Measurements from ENCODE around the gene NFAM1. TPM values are rescaled to one million over a fixed set of nuclear protein-coding genes. Genes with fewer than 3 reads are reported as not detected.

NFAM1 gene
- total and polyA plus RNA-seq, 2 experiments from 2014 or later: not detected

GRCh38 chr22:42365942-42366695, 66.1 kb downstream of the NFAM1 start:
- no peaks in the 10 kb centered on the region for H3K9me2 ChIP-seq (ENCODE audit: insufficient read depth)
- H3K9me3 ChIP-seq (ENCODE audit: low read depth): no peaks in the 10 kb centered on the region
- no peak for TF ChIP-seq EZH2 (IDR thresholded peaks at IDR 0.05; ENCODE audit: insufficient read depth, poor library complexity, severe bottlenecking)
- no peak for TF ChIP-seq EZH2phosphoT487 (IDR thresholded peaks at IDR 0.05; ENCODE audit: insufficient read depth, low read depth)
- peaks cover 16% of the 10 kb centered on the region for H3K4me1 ChIP-seq (ENCODE audit: insufficient read depth)
- no peak overlapping the region for H2AFZ ChIP-seq
- no peaks in the 10 kb centered on the region; the same call in 1 of the 2 replicates for H3F3A ChIP-seq (ENCODE audit: insufficient read depth)
- H3K79me2 ChIP-seq (ENCODE audit: insufficient read depth): no peaks in the 10 kb centered on the region
- H3K9ac ChIP-seq: no peak overlapping the region
- no peak for DNase-seq
- in situ Hi-C loops (cut with MboI): no loop called here
- H3K27me3 ChIP-seq (replicated peaks; ENCODE audit: insufficient read depth): peaks cover 45% of the 10 kb centered on the region
- no peaks in the 10 kb centered on the region for H4K20me1 ChIP-seq (ENCODE audit: insufficient read depth)
- no peaks in the 10 kb centered on the region for H3K36me3 ChIP-seq (ENCODE audit: low read depth)
- H3K27ac ChIP-seq: no peak overlapping the region
- WGBS, 2 experiments (ENCODE audit: low coverage in 1 of 2, low lambda C conversion rate in 2 of 2, missing lambda C conversion rate in 2 of 2): 46 to 50% methylated on average over 10 of the region's 10 CpGs
- H3K4me3 ChIP-seq: no peak overlapping the region
- no peak overlapping the region for H3K4me2 ChIP-seq (ENCODE audit: unreplicated experiment)

GRCh38 chr22:42365111-42365865, 66.9 kb downstream of the NFAM1 start:
- Histone ChIP-seq H3K4me1 (ENCODE audit: insufficient read depth) (peaks cover 16% of the 10 kb centered on the region), H4K20me1 (ENCODE audit: insufficient read depth) (no peaks in the 10 kb centered on the region), H2AFZ (no peak overlapping the region; the same call in 1 of the 2 replicates), H3K4me2 (ENCODE audit: unreplicated experiment) (peak overlapping the region; percentile 43), H3K36me3 (ENCODE audit: low read depth) (no peaks in the 10 kb centered on the region), H3K27me3 (replicated peaks; ENCODE audit: insufficient read depth) (peaks cover 45% of the 10 kb centered on the region), H3K27ac (no peak overlapping the region), H3K9me3 (ENCODE audit: low read depth) (no peaks in the 10 kb centered on the region), H3K9ac (no peak overlapping the region), H3K9me2 (ENCODE audit: insufficient read depth) (no peaks in the 10 kb centered on the region), H3K4me3 (no peak overlapping the region), H3K79me2 (ENCODE audit: insufficient read depth) (no peaks in the 10 kb centered on the region), H3F3A (ENCODE audit: insufficient read depth) (no peaks in the 10 kb centered on the region; the same call in 1 of the 2 replicates)
- TF ChIP-seq EZH2 (IDR thresholded peaks at IDR 0.05; ENCODE audit: insufficient read depth, poor library complexity, severe bottlenecking) (no peak), EZH2phosphoT487 (IDR thresholded peaks at IDR 0.05; ENCODE audit: insufficient read depth, low read depth) (no peak)
- DNase-seq: no peak
- in situ Hi-C loops (cut with MboI): no loop called here
- WGBS, 2 experiments (ENCODE audit: low coverage in 1 of 2, low lambda C conversion rate in 2 of 2, missing lambda C conversion rate in 2 of 2): 19 to 23% methylated on average over 14 of the region's 14 CpGs

- Histone ChIP-seq H3K4me3 (no peak overlapping the region), H3K27ac (no peak overlapping the region)
- TF ChIP-seq EZH2phosphoT487 (IDR thresholded peaks at IDR 0.05; ENCODE audit: insufficient read depth, low read depth) (no peak), EZH2 (IDR thresholded peaks at IDR 0.05; ENCODE audit: insufficient read depth, poor library complexity, severe bottlenecking) (no peak)
Measured at GRCh38 chr22:42364604-42365110, 67.5 kb downstream of the NFAM1 start.

GRCh38 chr22:42363892-42364291, 68.3 kb downstream of the NFAM1 start:
- Histone ChIP-seq H3K36me3 (ENCODE audit: low read depth) (no peaks in the 10 kb centered on the region), H3K4me3 (no peak overlapping the region), H3K79me2 (ENCODE audit: insufficient read depth) (no peaks in the 10 kb centered on the region), H3K9me2 (ENCODE audit: insufficient read depth) (no peaks in the 10 kb centered on the region), H2AFZ (no peak overlapping the region), H3K4me2 (ENCODE audit: unreplicated experiment) (no peak overlapping the region), H3K4me1 (ENCODE audit: insufficient read depth) (peaks cover 16% of the 10 kb centered on the region), H4K20me1 (ENCODE audit: insufficient read depth) (no peaks in the 10 kb centered on the region), H3K9me3 (ENCODE audit: low read depth) (no peaks in the 10 kb centered on the region), H3K27ac (no peak overlapping the region), H3K9ac (no peak overlapping the region), H3K27me3 (replicated peaks; ENCODE audit: insufficient read depth) (peaks cover 44% of the 10 kb centered on the region), H3F3A (ENCODE audit: insufficient read depth) (no peaks in the 10 kb centered on the region; the same call in 1 of the 2 replicates)
- TF ChIP-seq EZH2 (IDR thresholded peaks at IDR 0.05; ENCODE audit: insufficient read depth, poor library complexity, severe bottlenecking) (no peak), EZH2phosphoT487 (IDR thresholded peaks at IDR 0.05; ENCODE audit: insufficient read depth, low read depth) (no peak)
- 37 to 46% methylated on average over 6 of the region's 6 CpGs for WGBS, 2 experiments (ENCODE audit: low coverage in 1 of 2, low lambda C conversion rate in 2 of 2, missing lambda C conversion rate in 2 of 2)
- in situ Hi-C loops (cut with MboI): no loop called here
- no peak for DNase-seq

More at GRCh38 chr22:42364604-42365110, 67.5 kb downstream of the NFAM1 start:
- peak; percentile 57 for DNase-seq
- peak overlapping the region; percentile 46; the same call in 1 of the 2 replicates for H2AFZ ChIP-seq
- 4% methylated on average over 13 of the region's 13 CpGs for WGBS, 2 experiments (ENCODE audit: low coverage in 1 of 2, low lambda C conversion rate in 2 of 2, missing lambda C conversion rate in 2 of 2)
- in situ Hi-C loops (cut with MboI): no loop called here
- no peaks in the 10 kb centered on the region; the same call in 1 of the 2 replicates for H3F3A ChIP-seq (ENCODE audit: insufficient read depth)
- no peaks in the 10 kb centered on the region for H3K36me3 ChIP-seq (ENCODE audit: low read depth)
- H3K9me2 ChIP-seq (ENCODE audit: insufficient read depth): no peaks in the 10 kb centered on the region
- H3K79me2 ChIP-seq (ENCODE audit: insufficient read depth): no peaks in the 10 kb centered on the region
- peak overlapping the region; percentile 43 for H3K4me2 ChIP-seq (ENCODE audit: unreplicated experiment)
- H3K9ac ChIP-seq: no peak overlapping the region
- peaks cover 45% of the 10 kb centered on the region for H3K27me3 ChIP-seq (replicated peaks; ENCODE audit: insufficient read depth)
- H3K4me1 ChIP-seq (ENCODE audit: insufficient read depth): peaks cover 16% of the 10 kb centered on the region
- H3K9me3 ChIP-seq (ENCODE audit: low read depth): no peaks in the 10 kb centered on the region
- H4K20me1 ChIP-seq (ENCODE audit: insufficient read depth): no peaks in the 10 kb centered on the region
